Trophoblast cell (in vitro differentiated cells and primary cell): ENCODE measurements around the gene KCNQ1OT1.

Experiments
- DNase-seq, 2 donors: peaks; one replicate each; pipeline ENCODE4 v3.0.0-alpha.2; 2016
- H2AFZ ChIP-seq: 2 replicates; pipeline ENCODE4 v1.6.1; 2013; ENCODE audit warnings: low read length, moderate library complexity, mild to moderate bottlenecking; ENCODE audit not compliant: insufficient read depth, poor library complexity
- H2AK5ac ChIP-seq: 2 replicates; pipeline ENCODE4 v1.6.1; 2013; ENCODE audit warnings: mild to moderate bottlenecking, low read length
- H2BK120ac ChIP-seq: 2 replicates; pipeline ENCODE4 v1.6.1; 2013; ENCODE audit warnings: low read length, mild to moderate bottlenecking, moderate library complexity; ENCODE audit not compliant: insufficient read depth, poor library complexity
- H2BK12ac ChIP-seq: 2 replicates; pipeline ENCODE4 v1.6.1; 2013; ENCODE audit warnings: mild to moderate bottlenecking, low read length, moderate library complexity
- H2BK5ac ChIP-seq: 2 replicates; pipeline ENCODE4 v1.6.1; 2013; ENCODE audit warnings: low read length, low read depth, moderate library complexity, mild to moderate bottlenecking; ENCODE audit not compliant: poor library complexity
- H3K14ac ChIP-seq: 2 replicates; pipeline ENCODE4 v1.6.1; 2013; ENCODE audit warnings: mild to moderate bottlenecking, low read length
- H3K18ac ChIP-seq: 2 replicates; pipeline ENCODE4 v1.6.1; 2013; ENCODE audit warnings: mild to moderate bottlenecking, low read length
- H3K23ac ChIP-seq: 2 replicates; pipeline ENCODE4 v1.6.1; 2013; ENCODE audit warnings: low read length
- H3K27ac ChIP-seq: 2 replicates; pipeline ENCODE4 v1.5.1; 2013; ENCODE audit warnings: low read depth, mild to moderate bottlenecking, inconsistent platforms, low read length, moderate library complexity
- H3K27me3 ChIP-seq: 2 replicates; pipeline ENCODE4 v1.6.1; 2013; ENCODE audit warnings: inconsistent platforms, mild to moderate bottlenecking, low read length, moderate library complexity; ENCODE audit not compliant: insufficient read depth
- H3K36me3 ChIP-seq, 2 experiments: 1 replicate in 1 of 2; 2 replicates in 1 of 2; pipeline ENCODE4 v1.6.1; 2013; ENCODE audit warnings: low read length in 2 of 2, mild to moderate bottlenecking in 2 of 2, moderate library complexity in 1 of 2; ENCODE audit not compliant: insufficient read depth in 2 of 2, control insufficient read depth in 1 of 2
- H3K4ac ChIP-seq: 2 replicates; pipeline ENCODE4 v1.6.1; 2013; ENCODE audit warnings: low read depth, mild to moderate bottlenecking, low read length, moderate library complexity
- H3K4me1 ChIP-seq, 2 experiments: 1 replicate in 1 of 2; 2 replicates in 1 of 2; pipeline ENCODE4 v1.6.1; 2013; ENCODE audit warnings: low read length in 2 of 2, mild to moderate bottlenecking in 2 of 2, moderate library complexity in 1 of 2; ENCODE audit not compliant: insufficient read depth in 2 of 2, control insufficient read depth in 1 of 2
- H3K4me2 ChIP-seq: 2 replicates; pipeline ENCODE4 v1.6.1; 2013; ENCODE audit warnings: inconsistent platforms, mild to moderate bottlenecking, low read length, moderate library complexity
- H3K4me3 ChIP-seq: 2 replicates; pipeline ENCODE4 v1.5.1; 2013; ENCODE audit warnings: mild to moderate bottlenecking, low read depth, low read length, inconsistent platforms
- H3K79me1 ChIP-seq: one replicate; pipeline ENCODE4 v1.6.1; 2013; ENCODE audit warnings: low read length
- H3K79me2 ChIP-seq: 2 replicates; pipeline ENCODE4 v1.6.1; 2013; ENCODE audit warnings: low read length, mild to moderate bottlenecking; ENCODE audit not compliant: control insufficient read depth, insufficient read depth, poor library complexity
- H3K9ac ChIP-seq: 2 replicates; pipeline ENCODE4 v1.6.1; 2013; ENCODE audit warnings: mild to moderate bottlenecking, low read length
- H3K9me3 ChIP-seq: 2 replicates; pipeline ENCODE4 v1.6.1; 2013; ENCODE audit warnings: low read depth, mild to moderate bottlenecking, control low read depth, inconsistent platforms, low read length; ENCODE audit not compliant: insufficient read depth
- H4K12ac ChIP-seq: 2 replicates; pipeline ENCODE4 v1.6.1; 2013; ENCODE audit warnings: low read depth, mild to moderate bottlenecking, low read length, moderate library complexity
- H4K8ac ChIP-seq: 2 replicates; pipeline ENCODE4 v1.6.1; 2013; ENCODE audit warnings: low read depth, mild to moderate bottlenecking, low read length, moderate library complexity
- H4K91ac ChIP-seq: one replicate; pipeline ENCODE4 v1.6.1; 2013; ENCODE audit warnings: low read depth, mild to moderate bottlenecking, low read length, moderate library complexity
- WGBS: extraction: QIAGEN DNeasy Blood & Tissue Kit; methylation state at CpG from one replicate; pipeline ENCODE4 v1.1.7; 2013; ENCODE audit warnings: missing lambda C conversion rate; ENCODE audit not compliant: insufficient read length, insufficient coverage; ENCODE audit errors: extremely low coverage; 5-methylcytosine and 5-hydroxymethylcytosine counted together

Gene KCNQ1OT1

DNA sequence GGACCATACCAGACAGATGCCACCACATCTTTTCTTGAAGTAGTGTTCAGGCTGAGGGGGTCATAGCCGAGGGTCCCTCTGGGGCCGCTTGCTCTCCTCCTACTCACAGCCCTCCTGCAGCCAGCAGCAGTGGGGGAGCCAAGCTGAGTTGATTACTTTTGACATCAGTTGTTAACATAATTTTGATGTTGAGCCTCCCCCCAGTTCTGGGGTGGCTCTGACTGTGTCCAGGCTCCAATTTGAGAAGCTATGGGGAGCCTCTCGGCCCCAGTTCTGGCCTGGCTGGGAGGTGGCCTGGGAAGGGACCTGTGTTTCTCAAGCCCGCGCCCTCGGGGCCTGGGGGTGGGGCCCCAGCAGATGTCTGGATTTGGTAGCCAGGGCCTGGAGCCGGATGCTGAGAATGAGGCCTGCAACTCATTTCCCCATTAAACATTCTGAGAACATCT, 47.9 kb downstream of the KCNQ1OT1 start:
- no CpG with 5 or more reads among the region's 7 CpGs for WGBS
- H2AK5ac ChIP-seq: no peak overlapping the region
- no peak overlapping the region for H3K23ac ChIP-seq
- H2BK12ac ChIP-seq: peak overlapping the region; percentile 20
- DNase-seq: peak in 1 of 2 donors; percentile 25
- H3K9me3 ChIP-seq: peaks cover 35% of the 10 kb centered on the region
- H3K79me2 ChIP-seq: no peaks in the 10 kb centered on the region
- H2AFZ ChIP-seq: no peak overlapping the region
- H3K4ac ChIP-seq: no peak overlapping the region
- no peak overlapping the region for H3K27ac ChIP-seq
- H3K4me3 ChIP-seq: no peak overlapping the region
- H4K91ac ChIP-seq: no peak overlapping the region
- H4K12ac ChIP-seq: no peak overlapping the region
- no peaks in the 10 kb centered on the region for H3K79me1 ChIP-seq
- H3K36me3 ChIP-seq: no peaks in the 10 kb centered on the region
- no peaks in the 10 kb centered on the region for H3K27me3 ChIP-seq
- no peak overlapping the region for H3K9ac ChIP-seq
- no peak overlapping the region for H3K14ac ChIP-seq
- H2BK120ac ChIP-seq: peak overlapping the region; percentile 20
- no peak overlapping the region for H4K8ac ChIP-seq
- H3K18ac ChIP-seq: no peak overlapping the region
- peak overlapping the region; percentile 52 for H2BK5ac ChIP-seq
- H3K4me1 ChIP-seq: peaks cover 10 to 11% of the 10 kb centered on the region in 2 experiments
- no peak overlapping the region for H3K4me2 ChIP-seq

DNA sequence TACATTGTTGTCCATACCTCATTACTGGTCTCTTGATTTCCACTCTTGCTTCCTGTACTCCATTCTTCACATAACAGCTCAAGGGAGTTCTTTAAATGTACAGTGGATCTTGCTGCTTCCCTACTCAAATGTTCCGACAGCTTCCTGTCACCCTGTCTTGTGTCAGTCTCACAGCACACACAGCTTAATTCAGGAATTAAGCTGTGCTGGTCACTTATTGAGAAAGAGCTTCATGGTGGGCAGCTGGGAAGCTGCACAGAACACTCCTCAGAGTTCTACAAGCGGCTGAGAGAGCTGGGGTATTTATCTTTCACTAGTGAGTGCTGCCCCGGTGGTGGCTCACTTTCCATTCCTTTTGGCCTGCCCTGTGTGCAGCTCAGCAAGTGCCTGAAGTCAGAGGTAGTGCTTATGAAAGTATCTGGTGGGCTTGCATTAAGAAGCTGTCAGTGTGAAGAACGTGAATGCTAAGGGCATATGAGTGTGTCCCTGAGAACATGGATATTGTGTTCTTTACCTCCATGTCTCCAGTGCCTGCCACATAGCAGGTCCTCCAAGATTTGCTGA, 48.7 kb downstream of the KCNQ1OT1 start:
- Histone ChIP-seq H3K79me1 (no peaks in the 10 kb centered on the region), H3K9ac (no peak overlapping the region), H3K23ac (no peak overlapping the region), H3K27me3 (no peaks in the 10 kb centered on the region), H3K79me2 (no peaks in the 10 kb centered on the region), H3K18ac (no peak overlapping the region), H3K4me2 (no peak overlapping the region), H3K4me3 (no peak overlapping the region), H3K9me3 (peaks cover 36% of the 10 kb centered on the region), H2AFZ (no peak overlapping the region), H2BK12ac (no peak overlapping the region), H2BK5ac (no peak overlapping the region), H3K27ac (no peak overlapping the region), H2AK5ac (no peak overlapping the region), H3K14ac (no peak overlapping the region), H4K91ac (no peak overlapping the region), H3K36me3 (no peaks in the 10 kb centered on the region), H3K4ac (no peak overlapping the region), H3K4me1 (peaks cover 10 to 11% of the 10 kb centered on the region in 2 experiments), H4K12ac (no peak overlapping the region), H4K8ac (no peak overlapping the region), H2BK120ac (no peak overlapping the region)
- WGBS: no CpG with 5 or more reads among the region's 4 CpGs
- peak in 1 of 2 donors; percentile 9 for DNase-seq

DNA sequence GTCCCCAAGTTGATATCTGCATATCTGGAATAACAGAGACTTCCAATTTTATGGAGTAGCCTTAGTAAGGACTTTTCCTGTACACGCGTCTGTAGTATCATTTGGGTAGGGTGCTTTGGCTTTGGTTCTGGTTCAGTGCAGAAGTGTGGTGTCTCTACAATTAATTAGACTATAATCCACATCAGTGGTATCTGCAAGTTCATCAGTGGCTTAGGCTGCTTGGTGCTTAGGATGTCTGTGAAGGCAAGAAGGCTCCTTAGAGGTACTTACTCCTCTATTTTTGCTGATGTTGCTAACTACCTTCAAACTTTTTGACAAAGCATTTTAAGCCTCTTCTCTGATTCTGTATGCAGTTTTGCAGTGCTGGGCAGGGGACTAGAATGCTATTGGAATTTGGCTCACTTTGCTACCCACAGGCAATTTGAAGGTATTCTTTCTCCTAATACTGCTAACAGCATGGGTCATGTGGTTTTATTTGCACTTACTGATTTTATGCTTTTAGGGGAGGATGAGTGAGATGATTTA, 49.4 kb downstream of the KCNQ1OT1 start:
- no peak overlapping the region for H2BK5ac ChIP-seq
- peak in 1 of 2 donors; percentile 14 for DNase-seq
- no peak overlapping the region for H3K4me2 ChIP-seq
- no peak overlapping the region for H3K14ac ChIP-seq
- H2BK12ac ChIP-seq: no peak overlapping the region
- no peaks in the 10 kb centered on the region for H3K27me3 ChIP-seq
- H4K91ac ChIP-seq: no peak overlapping the region
- no peak overlapping the region for H3K23ac ChIP-seq
- H3K4me3 ChIP-seq: no peak overlapping the region
- H3K36me3 ChIP-seq: no peaks in the 10 kb centered on the region
- H2BK120ac ChIP-seq: no peak overlapping the region
- H3K4ac ChIP-seq: no peak overlapping the region
- peaks cover 10 to 11% of the 10 kb centered on the region in 2 experiments for H3K4me1 ChIP-seq
- H3K79me2 ChIP-seq: no peaks in the 10 kb centered on the region
- no CpG with 5 or more reads among the region's 2 CpGs for WGBS
- peaks cover 38% of the 10 kb centered on the region for H3K9me3 ChIP-seq
- no peak overlapping the region for H3K18ac ChIP-seq
- H3K9ac ChIP-seq: no peak overlapping the region
- no peak overlapping the region for H2AFZ ChIP-seq
- H2AK5ac ChIP-seq: no peak overlapping the region
- no peak overlapping the region for H4K12ac ChIP-seq
- H4K8ac ChIP-seq: no peak overlapping the region
- no peak overlapping the region for H3K27ac ChIP-seq
- H3K79me1 ChIP-seq: no peaks in the 10 kb centered on the region

- Histone ChIP-seq H4K8ac (no peak overlapping the region), H4K91ac (no peak overlapping the region), H2BK120ac (no peak overlapping the region), H2BK12ac (no peak overlapping the region), H3K4me2 (no peak overlapping the region), H3K4me1 (peaks cover 10 to 11% of the 10 kb centered on the region in 2 experiments), H3K27me3 (no peaks in the 10 kb centered on the region), H3K27ac (no peak overlapping the region), H3K4ac (no peak overlapping the region), H3K18ac (no peak overlapping the region), H4K12ac (no peak overlapping the region), H3K4me3 (no peak overlapping the region), H2AK5ac (no peak overlapping the region), H3K9me3 (peaks cover 39% of the 10 kb centered on the region), H2BK5ac (no peak overlapping the region), H3K14ac (no peak overlapping the region), H2AFZ (no peak overlapping the region), H3K36me3 (no peaks in the 10 kb centered on the region), H3K79me2 (no peaks in the 10 kb centered on the region), H3K79me1 (no peaks in the 10 kb centered on the region), H3K9ac (no peak overlapping the region), H3K23ac (no peak overlapping the region)
- WGBS: no CpG with 5 or more reads among the region's 2 CpGs
- peak in 1 of 2 donors; percentile 8 for DNase-seq
Measured at GRCh38 chr11:2649848-2650247, 49.9 kb downstream of the KCNQ1OT1 start.
